HG03175 (cell line): ENCODE measurements around the gene TRHDE.
"Not testable (repeated sequence)": the region's sequence is repeated elsewhere in the genome, so short reads cannot be mapped to it uniquely, and the experiment has no call there.

Experiments used
- ATAC-seq: cut with Tn5 transposase; IDR thresholded peaks from one replicate; pipeline ENCODE4 v1.9.1; 2021; ENCODE audit warnings: mild to moderate bottlenecking, moderate library complexity; ENCODE audit not compliant: unreplicated experiment

Gene TRHDE

DNA sequence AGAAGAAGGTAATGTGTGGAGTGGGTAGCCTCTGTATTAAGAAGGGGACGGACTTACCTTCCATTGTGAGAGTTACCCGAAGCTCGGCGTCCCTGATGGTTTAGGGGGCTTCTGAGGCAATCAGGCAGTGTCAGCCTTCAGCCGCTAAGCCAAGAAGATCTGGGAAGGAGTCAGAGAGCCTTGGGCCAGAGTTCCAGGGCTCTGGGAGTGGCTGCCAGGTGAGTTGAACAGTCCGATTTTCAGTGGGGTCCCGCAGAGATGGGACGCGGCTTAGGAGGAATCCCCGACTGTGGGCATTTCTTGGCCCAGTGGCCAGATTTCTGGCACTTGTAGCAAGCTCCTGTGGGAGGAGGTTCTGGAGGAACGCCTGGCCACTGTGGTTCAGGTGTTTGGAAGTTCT is 439.9 kb downstream of the TRHDE start:
- ATAC-seq = not testable (repeated sequence)

DNA sequence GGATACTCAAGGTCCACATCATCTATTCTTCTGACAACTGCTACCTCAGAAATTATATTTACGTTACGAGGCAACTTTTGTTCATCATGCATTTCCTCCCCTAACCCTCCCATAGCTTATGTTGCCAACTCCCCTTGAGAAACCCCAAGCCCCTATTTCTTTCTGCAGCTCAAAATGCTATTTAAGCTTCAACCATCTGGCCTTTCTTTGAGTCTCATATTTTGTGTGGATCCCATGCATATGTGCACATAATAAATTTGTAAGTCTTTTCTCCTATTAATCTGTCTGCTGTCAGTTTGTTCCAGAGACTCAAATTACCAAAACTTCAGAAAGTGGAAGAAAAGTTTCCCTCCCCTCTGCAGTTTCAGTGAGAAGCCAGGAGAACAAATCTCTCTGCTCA is 444.1 kb downstream of the TRHDE start:
- no peak for ATAC-seq

DNA sequence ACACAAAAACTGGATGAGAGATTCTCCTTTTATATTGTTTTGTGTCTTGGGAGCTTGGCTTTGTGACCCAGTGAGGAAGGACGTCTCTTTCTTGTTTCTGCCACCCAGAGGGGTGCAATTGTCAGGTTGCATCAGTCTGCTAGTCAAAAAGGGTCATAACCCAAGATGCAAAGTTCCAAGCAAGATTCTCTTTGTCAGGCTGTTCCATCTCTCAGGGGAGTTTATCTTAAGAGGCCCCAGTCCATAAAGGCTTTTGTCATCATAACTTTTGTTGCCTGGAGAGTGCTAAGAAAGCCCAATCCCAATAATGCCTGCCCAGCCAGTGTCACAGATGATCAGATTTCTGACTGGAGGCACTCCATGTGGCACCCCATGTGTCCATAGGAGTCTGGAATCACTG is 444.9 kb downstream of the TRHDE start:
- no peak for ATAC-seq
